Stimulated activated CD8-positive, alpha-beta memory T cell treated with anti-CD3 and anti-CD28 coated beads, Interleukin-4, amount 100 ng/mL, for 48 hours (primary cell): ENCODE data around the gene SLC35F6.
A peak's percentile ranks its signal among the peaks of the same experiment; 100 is the strongest.
"Not testable (repeated sequence)": the region's sequence is repeated elsewhere in the genome, so short reads cannot be mapped to it uniquely, and the experiment has no call there.

ENCODE experiments used
- DNase-seq: peaks from one replicate; pipeline ENCODE4 v3.0.0-alpha.2; 2020

SLC35F6 gene

DNA sequence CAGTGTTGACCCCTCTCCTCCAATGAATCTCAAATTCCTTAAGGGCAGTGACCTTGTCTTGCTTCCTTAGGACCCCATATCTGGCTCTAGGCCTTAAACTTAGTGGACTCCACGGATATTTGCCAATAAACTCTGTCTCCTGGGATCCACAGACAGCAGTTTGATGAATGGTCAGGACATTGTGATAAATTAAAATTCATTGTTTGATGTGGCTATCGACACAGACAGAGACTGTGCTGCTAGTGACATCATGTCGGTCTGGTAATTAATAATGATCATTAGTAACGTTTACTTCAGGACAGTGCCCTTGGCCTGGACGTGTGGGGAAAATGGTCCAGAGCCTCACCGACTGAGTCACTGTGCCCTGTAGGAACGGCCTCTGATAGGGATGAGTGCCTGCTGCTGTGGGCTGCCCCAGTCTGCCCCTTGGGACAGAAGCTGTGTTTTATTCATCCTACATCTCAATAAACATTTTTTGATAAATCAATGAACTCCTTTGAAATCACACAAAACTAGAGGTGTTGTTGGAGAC, 5.2 kb upstream of the SLC35F6 start:
- no peak for DNase-seq

DNA sequence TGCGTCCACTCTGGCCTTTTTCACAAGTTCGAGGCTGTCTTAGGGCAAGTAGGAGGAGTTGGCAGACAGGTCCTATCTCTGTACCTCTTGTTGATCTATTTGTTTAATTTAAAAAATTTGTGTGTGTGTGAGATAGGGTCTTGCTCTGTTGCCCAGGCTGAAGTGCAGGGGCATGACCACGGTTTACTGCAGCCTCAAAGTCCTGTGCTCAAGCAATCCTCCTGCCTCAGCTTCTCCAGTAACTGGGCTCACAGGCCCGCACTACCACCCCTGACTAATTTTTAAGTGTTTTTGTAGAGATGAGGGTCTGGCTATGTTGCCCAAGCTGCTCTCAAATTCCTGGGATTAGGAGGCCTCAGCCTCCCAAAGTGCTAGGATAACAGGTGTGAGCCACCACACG, 4.2 kb upstream of the SLC35F6 start:
- DNase-seq, result no peak

DNA sequence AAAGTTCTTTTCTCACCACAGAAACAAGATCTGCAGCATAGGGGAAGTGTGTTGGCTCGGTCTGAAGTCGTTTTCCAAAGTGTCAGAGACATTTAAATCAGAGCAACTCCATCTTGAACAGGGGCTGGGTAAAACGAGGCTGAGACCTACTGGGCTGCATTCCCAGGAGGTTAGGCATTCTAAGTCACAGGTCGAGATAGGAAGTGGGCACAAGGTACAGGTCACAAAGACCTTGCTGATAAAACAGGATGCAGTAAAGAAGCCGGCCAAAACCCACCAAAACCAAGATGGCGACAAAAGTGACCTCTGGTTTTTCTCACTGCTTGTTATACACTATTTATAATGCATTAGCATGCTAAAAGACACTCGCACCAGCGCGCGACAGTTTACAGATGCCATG, 3.1 kb upstream of the SLC35F6 start:
- DNase-seq, result not testable (repeated sequence)

DNA sequence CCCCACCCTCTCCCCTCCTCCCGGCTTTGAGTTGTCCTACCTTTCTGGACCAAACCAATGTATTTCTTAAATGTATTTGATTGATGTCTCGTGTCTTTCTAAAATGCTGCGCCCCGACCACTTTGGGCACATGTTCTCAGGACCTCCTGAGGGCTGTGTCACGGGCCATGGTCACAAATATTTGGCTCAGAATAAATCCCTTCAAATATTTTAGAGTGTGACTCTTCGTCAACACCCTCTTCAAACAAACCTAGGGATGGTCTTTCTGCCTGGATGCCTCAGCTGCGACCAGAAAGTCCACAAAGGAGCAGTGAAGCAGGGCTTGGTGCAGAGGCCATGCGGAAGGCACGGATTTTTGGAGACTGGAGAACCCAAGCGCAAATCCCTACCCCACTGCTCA, 1.1 kb upstream of the SLC35F6 start:
- no peak for DNase-seq

DNA sequence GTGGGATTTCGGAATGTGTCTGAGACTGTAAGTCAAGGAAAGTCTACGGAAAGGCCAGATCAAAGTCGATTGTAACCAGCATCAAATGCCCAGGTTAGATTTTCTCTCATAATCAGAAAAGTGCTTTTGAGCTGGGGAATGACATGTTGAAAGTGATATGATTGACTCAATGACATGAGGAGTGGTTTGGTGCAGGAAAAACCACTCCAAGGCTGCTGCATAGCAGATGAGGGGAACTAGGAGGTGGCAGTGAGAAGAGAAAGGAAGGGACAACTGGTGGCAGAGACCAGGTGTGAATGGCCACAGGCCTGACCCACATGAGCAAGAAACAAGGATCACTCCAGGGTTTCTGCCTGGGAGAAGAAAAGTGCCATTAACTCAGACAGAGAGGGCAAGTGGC, 822 bp downstream of the SLC35F6 start:
- DNase-seq, result no peak

DNA sequence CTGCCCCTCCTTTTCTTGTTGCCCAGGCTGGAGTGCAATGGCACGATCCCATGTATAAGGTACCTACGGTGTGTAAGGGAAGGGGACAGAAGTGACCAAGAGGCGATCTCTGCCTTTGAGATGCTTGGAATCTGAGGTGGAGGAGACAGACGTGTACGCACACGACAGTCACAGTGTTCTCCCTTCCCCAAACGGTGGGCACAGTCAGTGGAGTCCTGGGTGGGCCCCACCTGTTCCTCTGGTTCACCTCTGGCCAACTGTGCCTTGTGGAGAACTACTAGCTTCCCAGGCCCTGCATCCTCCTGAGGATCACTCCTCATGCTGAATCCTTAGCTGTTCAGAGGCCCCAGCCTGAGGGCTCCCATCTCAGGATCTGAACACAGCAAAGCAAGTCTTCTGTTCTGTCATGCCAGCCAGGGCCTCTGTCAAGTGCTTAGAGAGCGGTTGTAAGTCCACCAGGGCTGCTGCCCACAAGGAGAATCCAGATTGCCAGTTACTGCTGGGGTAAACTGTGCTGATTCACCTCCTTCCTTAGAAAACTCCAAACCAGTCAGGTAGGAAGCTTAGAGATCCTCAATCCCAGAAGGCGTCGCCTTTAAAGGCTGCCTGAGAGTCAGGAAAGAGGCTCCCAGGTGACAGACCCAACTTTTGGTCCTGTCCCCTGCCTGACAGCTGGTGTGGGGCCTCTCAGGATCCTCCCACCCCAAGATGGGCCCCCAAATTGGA, 1.6 kb downstream of the SLC35F6 start:
- DNase-seq, result no peak

DNA sequence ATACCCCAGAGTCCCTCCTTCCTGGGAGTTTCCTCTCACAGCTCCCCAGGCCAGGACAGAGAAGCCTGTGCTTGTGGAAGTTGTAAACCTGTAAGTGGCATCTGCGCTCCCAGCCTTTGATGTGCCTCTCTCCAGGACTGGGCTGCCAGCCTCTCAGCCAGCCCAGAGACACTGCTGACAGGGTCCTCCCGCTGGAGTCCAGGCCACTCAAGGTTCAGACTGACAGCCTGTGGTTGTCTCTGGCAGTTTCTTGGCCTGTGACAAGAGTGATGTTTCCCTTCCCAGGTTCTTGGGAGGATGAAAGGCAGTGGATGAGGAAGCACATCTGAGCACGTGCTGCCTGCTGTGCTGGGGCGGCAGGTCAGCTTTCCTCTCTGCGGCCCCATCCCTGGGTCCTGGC, 3.0 kb downstream of the SLC35F6 start:
- no peak for DNase-seq

DNA sequence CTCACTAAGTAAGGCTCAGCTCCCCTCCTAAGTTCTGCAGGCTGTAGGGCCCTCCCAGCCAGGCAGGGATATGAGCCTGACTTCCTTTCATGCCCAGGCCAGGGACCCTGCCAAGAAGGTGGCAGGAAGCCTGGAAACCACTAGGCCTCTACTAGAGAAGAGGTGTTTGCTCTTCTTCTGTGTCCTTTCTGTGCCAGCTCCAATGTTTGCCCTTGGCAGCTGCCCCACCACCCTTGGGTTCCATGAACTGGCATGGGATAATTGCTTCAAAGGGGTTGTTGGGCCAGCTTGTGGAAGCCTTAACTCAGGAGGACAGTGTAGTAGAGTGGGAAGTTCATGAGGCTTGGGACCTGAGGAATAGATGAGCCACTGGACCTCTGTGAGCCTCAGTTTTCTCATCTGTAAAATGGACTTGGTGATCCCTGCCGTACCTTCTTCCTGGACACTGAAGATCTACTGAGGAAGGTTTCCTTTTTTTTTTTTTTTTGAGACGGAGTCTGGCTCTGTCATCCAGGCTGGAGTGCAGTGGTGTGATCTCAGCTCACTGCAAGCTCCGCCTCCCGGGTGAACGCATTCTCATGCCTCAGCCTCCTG, 3.9 kb downstream of the SLC35F6 start:
- no peak for DNase-seq

DNA sequence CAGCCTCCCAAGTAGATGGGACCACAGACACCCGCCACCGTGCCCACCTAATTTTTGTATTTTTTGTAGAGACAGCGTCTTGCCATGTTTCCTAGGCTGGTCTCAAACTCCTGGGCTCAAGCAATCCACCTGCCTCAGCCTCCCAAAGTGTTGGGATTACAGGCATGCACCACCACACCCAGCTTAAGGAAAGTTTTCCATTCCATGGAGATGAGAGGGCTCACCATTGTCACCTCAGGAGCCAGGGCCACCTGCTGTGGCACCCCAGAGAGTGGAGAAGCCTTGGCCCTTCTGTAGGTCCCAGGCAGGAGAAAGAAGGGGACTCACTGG, 4.6 kb downstream of the SLC35F6 start:
- no peak for DNase-seq

DNA sequence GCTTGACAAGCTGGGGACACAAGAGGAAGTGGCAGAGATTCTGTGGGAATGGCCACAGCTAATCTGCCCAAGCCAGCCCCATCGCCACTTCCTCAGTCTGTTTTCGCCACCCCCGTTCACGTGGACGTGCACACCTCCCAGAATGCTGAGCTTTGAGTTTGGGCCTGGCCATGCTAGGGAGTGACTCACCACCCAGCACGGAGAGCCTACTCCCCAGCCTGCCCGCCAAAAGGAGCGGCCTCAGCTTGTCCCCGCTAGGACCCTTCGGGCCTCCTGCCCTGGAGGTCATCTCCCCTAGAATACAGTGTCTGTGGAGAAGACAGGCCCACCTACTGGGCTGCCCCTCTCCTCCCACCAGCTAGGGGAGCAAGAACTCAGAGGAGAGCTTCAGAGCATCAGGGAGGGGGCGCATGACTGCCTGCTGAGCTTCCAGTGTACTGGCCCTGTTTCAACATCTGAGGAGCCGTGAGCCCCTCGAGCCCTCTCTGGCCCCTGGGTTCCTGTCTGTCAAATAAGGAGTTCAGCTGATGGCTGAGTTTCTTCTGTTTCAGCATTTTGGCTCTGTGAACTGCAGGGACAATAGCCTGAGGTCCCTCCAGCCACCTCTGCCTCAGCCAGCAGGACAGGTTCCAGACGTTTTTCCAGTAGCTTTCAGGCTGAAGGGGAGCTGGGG, 5.1 kb downstream of the SLC35F6 start:
- DNase-seq, result no peak

DNA sequence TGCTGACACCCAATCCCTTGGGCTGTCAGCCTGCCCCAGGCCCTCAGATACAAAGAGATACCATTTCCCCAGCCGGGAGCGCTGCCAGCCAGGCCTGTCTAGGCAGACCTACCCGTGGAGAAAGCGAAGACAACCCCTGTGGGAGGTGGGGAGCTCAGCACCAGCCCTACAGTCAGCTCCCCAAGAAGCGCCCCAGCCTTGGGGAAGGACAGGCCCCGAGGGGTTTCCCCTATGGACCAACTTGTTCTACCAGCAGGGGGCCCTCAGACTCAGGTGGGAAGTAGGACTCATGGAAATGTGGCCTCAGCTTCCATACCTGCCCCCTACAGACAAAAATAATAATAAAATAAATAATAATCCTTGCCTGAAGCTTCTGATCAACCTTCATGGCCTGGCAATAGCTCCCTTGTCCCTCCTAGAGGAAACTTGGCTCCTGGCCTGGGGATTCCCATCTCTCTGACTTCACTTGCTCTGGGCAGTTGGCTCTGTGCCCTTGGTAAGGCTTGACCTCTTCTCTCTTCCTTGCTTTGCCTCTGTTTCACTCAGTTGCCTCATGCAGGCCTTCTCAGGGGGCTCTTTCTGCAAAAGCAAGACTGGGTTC, 7.0 kb downstream of the SLC35F6 start:
- DNase-seq, result peak; percentile 52

DNA sequence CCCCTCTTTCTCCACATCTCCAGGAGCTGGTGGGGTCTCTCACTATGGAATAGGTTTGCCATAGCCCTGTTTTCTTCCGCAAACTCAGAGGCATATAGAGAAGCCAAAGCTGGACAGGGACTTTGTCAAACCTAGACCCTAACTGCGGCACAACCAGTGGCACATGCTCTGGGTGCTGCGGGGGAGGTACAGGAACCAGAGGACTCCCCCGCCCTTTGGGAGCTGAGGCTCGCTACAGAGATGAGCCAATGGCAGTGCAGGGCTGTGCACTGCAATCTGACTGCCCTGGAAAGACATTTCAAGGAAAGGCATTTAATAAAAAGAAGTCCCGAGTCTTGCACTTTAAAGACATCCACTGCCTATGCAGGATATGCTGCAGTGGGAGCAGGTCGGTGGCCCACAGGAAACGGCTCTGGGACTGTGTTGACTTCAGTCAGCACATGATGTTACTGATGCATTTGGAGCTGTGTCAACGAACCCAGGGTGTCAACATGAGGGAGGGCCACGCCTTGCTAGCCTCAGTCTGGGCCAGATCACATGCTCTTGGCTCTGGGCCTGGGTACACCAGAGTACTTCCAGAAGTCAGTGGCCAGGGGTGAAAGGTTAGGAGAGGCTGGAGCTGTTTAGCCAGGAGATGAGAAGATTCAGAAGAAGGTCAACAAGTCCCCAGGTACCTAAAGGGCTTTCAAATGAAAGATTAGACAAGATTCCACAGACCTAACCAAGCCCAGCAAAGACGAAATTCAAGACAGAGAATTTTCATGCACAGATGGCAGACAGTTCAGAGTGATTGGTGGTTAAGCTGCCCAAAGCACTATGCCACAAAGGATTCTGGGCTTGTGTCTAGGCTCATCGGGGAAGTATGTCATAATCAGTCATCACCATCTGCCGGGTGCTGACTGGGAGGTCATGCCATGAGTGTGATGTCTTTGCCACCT, 8.2 kb downstream of the SLC35F6 start:
- DNase-seq, result no peak

DNA sequence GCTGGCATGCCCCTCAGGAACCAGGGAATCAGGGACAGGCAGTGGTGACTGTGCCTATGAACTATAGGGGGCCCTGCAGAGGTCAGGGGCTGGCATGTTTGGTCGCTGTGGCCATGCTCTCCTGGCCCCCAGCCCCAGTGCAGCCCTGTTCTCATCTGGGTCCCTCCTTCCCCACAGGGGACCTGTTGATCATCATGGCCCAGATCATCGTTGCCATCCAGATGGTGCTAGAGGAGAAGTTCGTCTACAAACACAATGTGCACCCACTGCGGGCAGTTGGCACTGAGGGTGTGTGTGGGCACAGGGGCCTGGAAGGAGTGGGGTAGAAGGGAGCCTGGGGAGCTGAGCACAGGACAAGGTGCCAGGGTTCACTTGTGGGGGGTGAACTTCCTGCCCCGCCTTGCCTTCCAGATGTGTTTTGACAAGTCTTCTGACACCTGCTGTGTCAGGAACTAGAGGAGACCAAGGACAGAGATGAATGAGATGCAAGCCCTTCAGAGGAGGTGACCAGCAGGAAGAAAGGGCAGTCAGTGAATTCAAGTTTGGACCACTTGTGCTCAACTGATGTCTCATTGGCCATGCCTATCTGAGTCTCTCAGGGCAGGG, 12.2 kb downstream of the SLC35F6 start:
- DNase-seq, result no peak

DNA sequence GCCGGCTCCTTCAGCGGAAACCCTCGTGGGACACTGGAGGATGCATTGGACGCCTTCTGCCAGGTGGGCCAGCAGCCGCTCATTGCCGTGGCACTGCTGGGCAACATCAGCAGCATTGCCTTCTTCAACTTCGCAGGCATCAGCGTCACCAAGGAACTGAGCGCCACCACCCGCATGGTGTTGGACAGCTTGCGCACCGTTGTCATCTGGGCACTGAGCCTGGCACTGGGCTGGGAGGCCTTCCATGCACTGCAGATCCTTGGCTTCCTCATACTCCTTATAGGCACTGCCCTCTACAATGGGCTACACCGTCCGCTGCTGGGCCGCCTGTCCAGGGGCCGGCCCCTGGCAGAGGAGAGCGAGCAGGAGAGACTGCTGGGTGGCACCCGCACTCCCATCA, 14.0 kb downstream of the SLC35F6 start:
- no peak for DNase-seq

DNA sequence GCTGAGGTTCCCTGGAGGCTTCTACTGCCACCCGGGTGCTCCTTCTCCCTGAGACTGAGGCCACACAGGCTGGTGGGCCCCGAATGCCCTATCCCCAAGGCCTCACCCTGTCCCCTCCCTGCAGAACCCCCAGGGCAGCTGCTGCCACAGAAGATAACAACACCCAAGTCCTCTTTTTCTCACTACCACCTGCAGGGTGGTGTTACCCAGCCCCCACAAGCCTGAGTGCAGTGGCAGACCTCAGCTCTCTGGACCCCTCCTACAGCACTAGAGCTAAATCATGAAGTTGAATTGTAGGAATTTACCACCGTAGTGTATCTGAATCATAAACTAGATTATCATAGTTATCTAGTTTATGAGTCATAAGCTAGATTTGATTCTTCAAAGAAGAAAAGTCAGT, 14.4 kb downstream of the SLC35F6 start:
- no peak for DNase-seq

DNA sequence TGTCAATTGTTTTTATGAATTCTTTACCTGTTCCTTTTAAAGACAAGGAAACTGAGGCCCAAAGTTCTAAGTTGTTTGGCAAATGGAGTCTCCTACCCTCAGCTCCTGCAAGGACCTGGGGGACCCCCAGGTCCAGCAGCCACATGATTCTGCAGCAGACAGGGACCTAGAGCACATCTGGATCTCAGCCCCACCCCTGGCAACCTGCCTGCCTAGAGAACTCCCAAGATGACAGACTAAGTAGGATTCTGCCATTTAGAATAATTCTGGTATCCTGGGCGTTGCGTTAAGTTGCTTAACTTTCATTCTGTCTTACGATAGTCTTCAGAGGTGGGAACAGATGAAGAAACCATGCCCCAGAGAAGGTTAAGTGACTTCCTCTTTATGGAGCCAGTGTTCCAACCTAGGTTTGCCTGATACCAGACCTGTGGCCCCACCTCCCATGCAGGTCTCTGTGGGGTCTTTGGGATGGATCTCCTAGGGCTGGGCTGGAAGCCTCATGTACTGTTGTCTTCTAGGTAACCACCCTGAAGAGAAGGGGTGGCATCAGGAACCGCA, 16.2 kb downstream of the SLC35F6 start:
- DNase-seq, result no peak

DNA sequence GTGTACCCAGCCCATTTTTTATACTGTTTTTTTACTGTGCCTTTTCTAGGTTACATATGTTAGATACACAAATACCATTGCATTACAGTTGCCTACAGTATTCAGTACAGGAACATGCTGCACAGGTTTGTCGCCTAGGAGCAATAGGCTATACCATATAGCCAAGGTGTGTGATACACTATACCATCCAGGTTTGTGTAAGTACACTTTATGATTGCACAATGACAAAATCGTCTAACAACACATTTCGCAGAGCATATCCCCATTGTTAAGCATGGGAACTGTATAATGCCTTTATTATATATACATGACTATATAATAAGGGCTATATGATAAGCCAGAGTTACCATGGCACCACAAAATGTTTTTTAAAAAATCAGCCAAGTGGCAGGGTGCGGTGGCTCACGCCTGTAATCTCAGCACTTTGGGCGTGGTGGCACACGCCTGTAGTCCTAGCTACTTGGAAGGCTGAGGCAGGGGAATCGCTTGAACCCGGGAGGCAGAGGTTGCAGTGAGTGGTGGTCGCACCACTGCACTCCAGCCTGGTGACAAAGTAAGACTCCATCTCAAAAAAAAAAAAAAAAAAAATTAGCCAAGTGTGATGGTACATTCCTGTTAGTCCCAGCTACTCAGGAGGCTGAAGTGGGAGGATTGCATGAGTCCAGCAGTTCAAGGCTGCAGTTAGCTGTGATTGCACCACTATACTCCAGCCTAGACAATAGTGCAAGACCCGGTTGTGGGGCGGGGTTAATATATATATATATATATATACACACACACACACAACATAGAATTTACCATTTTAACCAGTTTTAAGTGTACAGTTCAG, 19.0 kb downstream of the SLC35F6 start:
- no peak for DNase-seq

DNA sequence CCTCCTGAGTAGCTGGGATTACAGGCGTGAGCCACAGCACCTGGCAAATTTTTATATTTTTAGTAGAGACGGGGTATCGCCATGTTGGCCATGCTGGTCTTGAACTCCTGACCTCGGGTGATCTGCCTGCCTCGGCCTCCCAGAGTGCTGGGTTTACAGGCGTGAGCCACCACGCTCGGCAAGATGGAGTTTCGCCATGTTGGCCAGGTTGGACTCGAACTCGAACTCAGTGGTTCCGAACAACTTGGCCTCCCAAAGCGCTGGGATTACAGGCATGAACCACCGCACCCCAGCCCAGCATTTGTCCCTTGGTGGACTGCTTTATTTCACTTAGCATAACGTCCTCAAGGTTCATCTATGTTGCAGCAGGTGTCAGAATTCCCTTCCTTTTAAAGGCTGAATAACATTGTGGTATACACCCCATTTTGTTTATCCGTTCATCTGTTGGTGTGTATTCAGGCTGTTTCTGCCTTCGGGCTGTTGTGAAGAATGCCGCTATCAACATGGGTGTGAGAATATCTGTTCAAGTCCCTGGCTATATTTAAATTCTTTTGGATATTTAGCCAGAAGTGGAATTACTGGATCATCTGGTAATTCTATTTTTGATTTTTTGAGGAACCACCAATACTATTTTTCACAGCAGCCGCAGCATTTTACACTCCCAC, 20.6 kb downstream of the SLC35F6 start:
- no peak for DNase-seq

DNA sequence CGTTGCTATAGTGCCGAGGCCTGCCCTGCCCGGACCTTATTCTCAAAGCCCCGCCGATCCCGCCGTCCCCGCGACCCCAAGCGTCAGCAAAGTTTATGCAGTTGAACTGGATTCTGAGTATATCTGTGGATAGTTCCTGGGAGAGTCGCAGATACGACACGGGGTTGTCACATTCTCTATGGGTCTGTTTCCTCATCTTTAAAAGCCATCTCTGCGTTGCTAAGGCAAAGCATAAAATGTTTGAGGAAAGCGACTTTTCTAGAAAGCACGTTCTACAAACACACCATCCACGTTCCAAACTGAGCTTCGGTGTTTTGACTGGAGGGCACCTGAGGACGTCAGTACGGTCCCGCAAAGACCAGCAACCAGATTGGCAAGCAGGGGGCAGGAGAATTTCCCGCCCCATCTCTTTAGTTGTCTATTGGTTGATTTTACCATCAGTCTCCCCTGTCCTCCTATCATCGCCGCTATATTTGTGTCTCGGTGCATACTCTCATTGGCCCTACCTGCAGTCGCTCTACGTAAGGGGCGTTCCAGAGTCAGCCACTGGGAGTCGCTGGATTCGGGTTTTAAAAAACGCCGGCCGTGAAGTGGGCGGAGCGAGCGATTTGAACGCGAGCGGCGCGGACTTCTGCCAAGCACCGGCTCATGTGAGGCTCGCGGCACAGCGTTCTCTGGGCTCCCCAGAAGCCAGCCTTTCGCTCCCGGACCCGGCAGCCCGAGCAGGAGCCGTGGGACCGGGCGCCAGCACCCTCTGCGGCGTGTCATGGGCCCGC, 21.5 kb downstream of the SLC35F6 start, which contains the start of gene CENPA:
TSS of gene CENPA (plus strand) at position 626 of the 776 bp plus-strand sequence. CDS start at position 767, 141 bp downstream.
- DNase-seq, result peak; percentile 95
